Testis (tissue), 3 donors: Measurements from ENCODE around the gene C5orf52. TPM values are rescaled to one million over a fixed set of nuclear protein-coding genes. Genes with fewer than 3 reads are reported as not detected.

Source experiments
- DNase-seq: peaks from one replicate; pipeline ENCODE4 v3.0.0-alpha.2; 2019
- H3K27ac ChIP-seq, 2 donors: fragments of 200-600 bp; sonication (generic); one replicate each; pipeline ENCODE4 v1.5.1; 2019
- H3K27me3 ChIP-seq: fragments of 200-600 bp; sonication (generic); one replicate; pipeline ENCODE4 v1.5.1; 2019
- H3K36me3 ChIP-seq: fragments of 200-600 bp; sonication (generic); one replicate; pipeline ENCODE4 v1.5.1; 2017; ENCODE audit warnings: low read depth; ENCODE audit errors: missing control alignments
- H3K4me1 ChIP-seq: fragments of 200-600 bp; sonication (generic); one replicate; pipeline ENCODE4 v1.5.1; 2019
- H3K4me3 ChIP-seq, 2 donors: fragments of 200-600 bp; sonication (generic); one replicate each; pipeline ENCODE4 v1.5.1; 2017 to 2019
- H3K9me3 ChIP-seq: fragments of 200-600 bp; sonication (generic); one replicate; pipeline ENCODE4 v1.5.1; 2017
- POLR2A ChIP-seq: fragments of 450-650 bp; IDR thresholded peaks from one replicate; pipeline ENCODE4 v1.6.1; 2017; ENCODE audit warnings: antibody characterized with exemption, mild to moderate bottlenecking, moderate library complexity
- WGBS, 2 donors: methylation state at CpG; one replicate each; pipeline ENCODE4 v1.1.5; 2018; 5-methylcytosine and 5-hydroxymethylcytosine counted together
- intact Hi-C: fragments of 100-400 bp; cut with DNase I; formaldehyde crosslinking; loops from one replicate; pipeline ENCODE4 v1.15.1; 2023; ENCODE audit warnings: low total_unique reads
- polyA plus RNA-seq: library from polyadenylated mRNA; stranded (reverse); fragments of 350-450 nt; fragmentation: Illumina TruSeq; extraction: RNeasy Lipid Tissue Mini Kit (QIAGEN cat#74804); gene quantifications from one replicate; pipeline ENCODE4 v1.2.3, GENCODE V29; 2014; ENCODE audit warnings: low read depth, low replicate concordance; ENCODE audit not compliant: insufficient read depth
- total RNA-seq, 2 donors: library from RNA; depleted of rRNA; stranded (reverse); fragments of >200 nt; gene quantifications; one replicate each; pipeline ENCODE4 v1.2.3, GENCODE V29; 2016
- TF ChIP-seq, protein P1 (sequence below), 3 experiments: fragments of 450-650 bp in 2 of 3; fragments of 200-600 bp in 1 of 3; sonication (generic) in 1 of 3; IDR thresholded peaks; one replicate each; pipeline ENCODE4 v1.5.1; 2016 to 2019; ENCODE audit warnings: antibody characterized with exemption in 3 of 3, mild to moderate bottlenecking in 2 of 3, moderate library complexity in 1 of 3

C5orf52 gene
- total and polyA plus RNA-seq, 3 donors from 2014 or later, result 13.9 to 62.0 (median 35.0) TPM

DNA sequence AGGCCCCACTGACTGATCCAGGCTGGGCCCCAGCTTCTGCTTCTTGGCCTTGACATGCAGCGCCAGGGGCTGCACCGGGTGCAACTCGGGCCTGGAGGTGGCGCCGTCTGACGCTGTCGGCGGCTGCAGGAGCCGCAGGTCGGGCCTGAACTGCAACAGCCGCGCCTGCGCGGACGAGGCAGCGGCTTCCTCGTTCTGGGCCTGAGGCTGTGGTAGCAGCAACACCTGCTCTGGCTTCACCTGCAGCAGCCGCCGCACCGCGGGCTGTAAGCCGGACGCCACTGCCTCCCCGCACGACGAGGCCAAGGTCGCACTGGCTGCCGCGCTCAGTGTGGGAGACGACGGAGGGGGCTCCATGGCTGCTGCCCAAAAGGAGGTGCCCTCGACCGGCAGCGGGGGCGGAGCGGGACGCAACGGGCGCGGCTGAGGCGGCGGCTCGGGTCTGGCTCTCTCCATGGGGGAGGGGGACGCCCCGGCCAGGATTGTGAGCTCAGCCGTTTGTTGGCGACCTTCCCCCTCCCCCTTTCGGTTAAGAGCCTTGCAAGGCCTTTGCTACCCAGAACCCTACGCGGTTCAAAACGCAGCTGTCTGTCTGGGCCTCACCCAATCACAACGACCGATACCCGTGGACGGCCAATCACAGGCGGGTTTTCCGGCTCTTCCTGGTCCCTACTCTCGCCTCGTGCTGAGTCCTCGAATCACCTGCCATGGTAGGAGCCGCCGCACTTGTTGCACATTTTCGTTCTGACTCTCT, 19.5 kb upstream of the C5orf52 start:
- peak; percentile 88 for DNase-seq
- intact Hi-C loops, result no loop called here
- no peaks in the 10 kb centered on the region for H3K4me1 ChIP-seq
- no peaks in the 10 kb centered on the region for H3K36me3 ChIP-seq
- no peaks in the 10 kb centered on the region for H3K27me3 ChIP-seq
- H3K27ac ChIP-seq, result peak overlapping the region; percentile 73 to 77
- 16 to 42% methylated on average over 15 to 62 of the region's 63 CpGs for WGBS, 2 donors
- H3K9me3 ChIP-seq, result no peaks in the 10 kb centered on the region
- peak overlapping the region; percentile 59 to 82 for H3K4me3 ChIP-seq
- no peak for TF ChIP-seq POLR2A
- TF ChIP-seq, protein P1, sequence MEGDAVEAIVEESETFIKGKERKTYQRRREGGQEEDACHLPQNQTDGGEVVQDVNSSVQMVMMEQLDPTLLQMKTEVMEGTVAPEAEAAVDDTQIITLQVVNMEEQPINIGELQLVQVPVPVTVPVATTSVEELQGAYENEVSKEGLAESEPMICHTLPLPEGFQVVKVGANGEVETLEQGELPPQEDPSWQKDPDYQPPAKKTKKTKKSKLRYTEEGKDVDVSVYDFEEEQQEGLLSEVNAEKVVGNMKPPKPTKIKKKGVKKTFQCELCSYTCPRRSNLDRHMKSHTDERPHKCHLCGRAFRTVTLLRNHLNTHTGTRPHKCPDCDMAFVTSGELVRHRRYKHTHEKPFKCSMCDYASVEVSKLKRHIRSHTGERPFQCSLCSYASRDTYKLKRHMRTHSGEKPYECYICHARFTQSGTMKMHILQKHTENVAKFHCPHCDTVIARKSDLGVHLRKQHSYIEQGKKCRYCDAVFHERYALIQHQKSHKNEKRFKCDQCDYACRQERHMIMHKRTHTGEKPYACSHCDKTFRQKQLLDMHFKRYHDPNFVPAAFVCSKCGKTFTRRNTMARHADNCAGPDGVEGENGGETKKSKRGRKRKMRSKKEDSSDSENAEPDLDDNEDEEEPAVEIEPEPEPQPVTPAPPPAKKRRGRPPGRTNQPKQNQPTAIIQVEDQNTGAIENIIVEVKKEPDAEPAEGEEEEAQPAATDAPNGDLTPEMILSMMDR (IDR thresholded peaks at IDR 0.05), result peak in 1 of 3 experiments; percentile 17

GRCh38 chr5:157652377-157652692, 19.0 kb upstream of the C5orf52 start, which contains the start of gene SOX30:
Gene SOX30 (minus strand): TSS chr5:157652438. CDS start chr5:157652078, 360 bp downstream.
- 41 to 66% methylated on average over 15 of the region's 15 CpGs for WGBS, 2 donors
- TF ChIP-seq, protein P1 (IDR thresholded peaks at IDR 0.05), result no peak
- TF ChIP-seq POLR2A, result no peak
- Histone ChIP-seq H3K9me3 (no peaks in the 10 kb centered on the region), H3K36me3 (no peaks in the 10 kb centered on the region), H3K4me3 (peak within 1 kb of the TSS; percentile 59 to 82), H3K27me3 (no peaks in the 10 kb centered on the region), H3K4me1 (no peaks in the 10 kb centered on the region), H3K27ac (peak within 1 kb of the TSS; percentile 73 to 77)
- intact Hi-C loops, result no loop called here
- DNase-seq, result no peak

GRCh38 chr5:157657516-157657915, 13.8 kb upstream of the C5orf52 start:
- H3K4me3 ChIP-seq, result no peak overlapping the region
- intact Hi-C loops, result no loop called here
- H3K4me1 ChIP-seq, result no peaks in the 10 kb centered on the region
- no peak for DNase-seq
- no peak overlapping the region for H3K27ac ChIP-seq
- no peaks in the 10 kb centered on the region for H3K9me3 ChIP-seq
- no peaks in the 10 kb centered on the region for H3K27me3 ChIP-seq
- WGBS, 2 donors, result 85 to 92% methylated on average over 2 of the region's 2 CpGs
- TF ChIP-seq, protein P1 (IDR thresholded peaks at IDR 0.05), result no peak
- H3K36me3 ChIP-seq, result no peaks in the 10 kb centered on the region

DNA sequence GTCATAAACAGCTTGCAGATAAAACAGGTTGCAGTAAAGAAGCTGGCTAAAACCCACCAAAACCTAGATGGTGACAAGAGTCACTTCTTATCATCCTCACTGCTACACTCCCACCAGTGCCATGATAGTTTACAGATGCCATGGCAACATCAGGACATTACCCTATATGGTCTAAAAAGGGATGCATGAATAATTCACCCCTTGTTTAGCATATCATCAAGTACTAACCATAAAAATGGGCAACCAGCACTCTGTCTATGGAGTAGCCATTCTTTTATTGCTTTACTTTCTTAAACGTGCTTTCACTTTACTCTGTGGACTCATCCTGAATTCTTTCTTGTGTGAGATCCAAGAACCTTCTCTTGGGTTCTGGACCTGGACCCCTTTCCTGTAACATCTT, 12.4 kb upstream of the C5orf52 start:
- Histone ChIP-seq H3K9me3 (no peaks in the 10 kb centered on the region), H3K4me1 (no peaks in the 10 kb centered on the region), H3K36me3 (no peaks in the 10 kb centered on the region), H3K27me3 (no peaks in the 10 kb centered on the region), H3K27ac (no peak overlapping the region), H3K4me3 (no peak overlapping the region)
- TF ChIP-seq POLR2A, result no peak
- TF ChIP-seq, protein P1 (IDR thresholded peaks at IDR 0.05), result no peak
- intact Hi-C loops, result no loop called here
- no peak for DNase-seq
- WGBS, 2 donors, result 76 to 86% methylated on average over 1 of the region's 1 CpG
